SJSA1 (cell line): ENCODE measurements around the gene ZBTB20. TPM values are rescaled to one million over a fixed set of nuclear protein-coding genes. Genes with fewer than 3 reads are reported as not detected.

Experiments used
- DNase-seq, 2 experiments: peaks; one replicate each; pipeline ENCODE4 v3.0.0-alpha.2; 2015 to 2020; ENCODE audit warnings: low spot score in 2 of 2, low read depth in 1 of 2
- H3K27ac ChIP-seq: fragments of 250-450 bp; sonication (Bioruptor Pico); 2 replicates; pipeline ENCODE4 v1.5.1; 2020; ENCODE audit warnings: mild to moderate bottlenecking, moderate library complexity
- H3K27me3 ChIP-seq: fragments of 250-450 bp; sonication (Bioruptor Pico); replicated peaks from 2 replicates; pipeline ENCODE4 v1.5.1; 2020; ENCODE audit warnings: mild to moderate bottlenecking, moderate library complexity
- H3K36me3 ChIP-seq: fragments of 250-450 bp; sonication (Bioruptor Pico); 2 replicates; pipeline ENCODE4 v1.5.1; 2020; ENCODE audit warnings: mild to moderate bottlenecking
- H3K4me1 ChIP-seq: fragments of 250-450 bp; sonication (Bioruptor Pico); replicated peaks from 2 replicates; pipeline ENCODE4 v1.6.1; 2021; ENCODE audit warnings: mild to moderate bottlenecking
- H3K4me3 ChIP-seq: fragments of 250-450 bp; sonication (Bioruptor Pico); 2 replicates; pipeline ENCODE4 v1.5.1; 2020; ENCODE audit warnings: mild to moderate bottlenecking
- H3K9me3 ChIP-seq: fragments of 250-450 bp; sonication (Bioruptor Pico); replicated peaks from 2 replicates; pipeline ENCODE4 v1.5.1; 2020; ENCODE audit warnings: mild to moderate bottlenecking
- total RNA-seq: library from RNA; depleted of rRNA; stranded (reverse); fragments of >200 nt; shearing (Covaris generic); gene quantifications from 2 replicates; pipeline ENCODE4 v1.2.3, GENCODE V29; 2014

ZBTB20 gene
- total RNA-seq, 1 experiment from 2014 or later = 18.2 TPM

DNA sequence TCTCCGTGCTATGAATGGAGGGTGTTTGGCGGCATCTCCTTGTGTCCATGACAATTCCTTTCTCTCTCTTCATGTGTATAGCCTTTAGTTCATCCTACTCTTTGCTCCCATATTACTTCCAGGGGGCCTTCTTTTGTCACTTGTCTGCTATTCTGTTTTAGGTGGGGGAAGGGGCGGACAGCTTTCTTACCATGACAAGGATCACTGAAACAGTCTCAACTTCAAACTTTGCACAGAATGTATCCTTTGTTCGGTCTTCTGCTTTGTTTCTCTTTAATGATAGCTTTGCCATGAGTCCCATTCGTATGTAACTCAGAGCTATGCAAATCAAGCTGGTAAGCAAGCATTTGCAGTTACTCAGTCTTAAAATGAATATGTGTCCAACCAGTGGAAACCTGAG, 559.1 kb downstream of the ZBTB20 start:
- no peak for DNase-seq
- Histone ChIP-seq H3K9me3 (no peaks in the 10 kb centered on the region), H3K4me1 (peaks cover 17% of the 10 kb centered on the region), H3K27me3 (no peaks in the 10 kb centered on the region), H3K27ac (no peak overlapping the region), H3K36me3 (peaks cover 18% of the 10 kb centered on the region), H3K4me3 (no peak overlapping the region)

- Histone ChIP-seq H3K4me1 (peaks cover 17% of the 10 kb centered on the region), H3K27ac (peak overlapping the region; percentile 44; the same call in 1 of the 2 replicates), H3K27me3 (no peaks in the 10 kb centered on the region), H3K9me3 (no peaks in the 10 kb centered on the region), H3K4me3 (no peak overlapping the region), H3K36me3 (peaks cover 18% of the 10 kb centered on the region)
- DNase-seq = peak in 1 of 2 experiments; percentile 67
Observed at GRCh38 chr3:114586119-114586518, 561.0 kb downstream of the ZBTB20 start.

DNA sequence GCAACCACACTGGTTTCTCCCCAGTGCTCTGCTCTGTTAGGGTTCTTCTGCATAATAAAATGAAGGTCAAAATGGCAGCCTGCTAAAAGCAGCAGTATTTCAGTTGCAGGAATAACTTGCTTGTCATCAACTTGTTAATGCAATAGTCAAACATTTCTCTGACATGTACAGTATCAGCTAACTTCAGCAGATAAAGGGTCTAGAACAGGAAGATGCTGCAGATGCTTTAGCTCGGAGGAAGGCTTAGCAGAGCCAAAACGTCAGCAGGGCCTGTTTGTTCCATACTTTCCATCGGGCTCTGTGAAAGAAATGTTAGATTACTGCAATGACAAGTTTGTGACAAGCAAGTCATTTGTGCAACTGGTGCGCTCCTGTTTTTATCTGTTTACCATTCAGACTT, 561.4 kb downstream of the ZBTB20 start:
- Histone ChIP-seq H3K4me1 (peaks cover 17% of the 10 kb centered on the region), H3K36me3 (peaks cover 18% of the 10 kb centered on the region), H3K9me3 (no peaks in the 10 kb centered on the region), H3K4me3 (no peak overlapping the region), H3K27ac (no peak overlapping the region), H3K27me3 (no peaks in the 10 kb centered on the region)
- no peak for DNase-seq

DNA sequence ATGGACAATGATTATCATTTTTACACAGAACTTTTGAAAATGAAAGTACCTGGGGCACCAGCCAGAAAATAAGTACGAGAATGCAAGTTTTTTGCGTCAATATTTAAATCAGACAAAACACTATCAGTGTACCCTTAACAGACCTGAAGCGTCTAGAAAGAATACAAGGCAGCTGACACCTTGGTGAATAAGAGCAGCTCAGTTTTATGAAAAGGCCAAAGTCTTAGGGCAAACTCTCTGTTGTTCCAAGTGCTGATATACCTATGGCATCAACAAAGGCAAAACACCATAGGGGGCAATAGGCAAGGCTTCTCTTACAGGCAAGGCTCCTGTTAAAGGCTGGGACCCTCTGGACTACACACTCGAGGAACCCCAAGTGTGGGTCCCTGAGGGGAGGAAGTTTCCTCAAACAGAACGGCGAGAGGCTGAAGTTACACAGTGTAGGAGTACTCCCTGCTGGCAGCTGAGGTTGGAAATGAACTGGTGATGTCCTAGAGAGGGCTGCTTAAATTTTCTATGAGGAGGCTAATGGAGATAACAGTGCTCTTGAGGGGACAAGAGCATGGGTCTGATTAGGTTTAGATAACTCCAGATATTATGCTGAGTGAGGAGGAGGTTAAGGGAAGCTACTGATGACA, 562.2 kb downstream of the ZBTB20 start:
- H3K4me3 ChIP-seq = no peak overlapping the region
- no peak overlapping the region for H3K27ac ChIP-seq
- H3K27me3 ChIP-seq = no peaks in the 10 kb centered on the region
- H3K36me3 ChIP-seq = peaks cover 16% of the 10 kb centered on the region
- no peak for DNase-seq
- H3K9me3 ChIP-seq = no peaks in the 10 kb centered on the region
- H3K4me1 ChIP-seq = peaks cover 17% of the 10 kb centered on the region

DNA sequence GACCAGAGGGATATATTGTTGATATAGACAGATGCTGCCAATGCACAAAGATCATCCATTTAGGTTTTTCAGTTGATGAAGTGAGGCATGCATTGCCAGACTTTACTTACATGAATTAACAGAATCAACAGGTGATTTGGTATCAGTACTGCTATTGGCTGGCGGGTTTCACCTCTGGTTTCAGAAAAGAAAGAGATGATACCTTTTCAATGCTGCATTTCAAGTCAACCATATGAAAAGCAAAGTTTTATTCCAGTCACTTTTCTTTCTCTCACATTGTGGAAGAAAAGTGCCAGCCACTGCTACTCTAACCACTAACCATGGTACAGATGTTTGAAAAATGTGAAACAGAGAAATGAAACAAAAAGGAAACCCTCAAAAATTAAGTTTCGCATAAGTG, 564.2 kb downstream of the ZBTB20 start:
- Histone ChIP-seq H3K27ac (no peak overlapping the region), H3K9me3 (no peaks in the 10 kb centered on the region), H3K4me1 (peaks cover 17% of the 10 kb centered on the region), H3K4me3 (no peak overlapping the region), H3K27me3 (no peaks in the 10 kb centered on the region), H3K36me3 (peaks cover 7% of the 10 kb centered on the region)
- DNase-seq = no peak

GRCh38 chr3:114572364-114573062, 574.6 kb downstream of the ZBTB20 start:
- Histone ChIP-seq H3K27ac (no peak overlapping the region), H3K27me3 (no peaks in the 10 kb centered on the region), H3K9me3 (no peaks in the 10 kb centered on the region), H3K4me3 (no peak overlapping the region), H3K36me3 (no peaks in the 10 kb centered on the region), H3K4me1 (no peaks in the 10 kb centered on the region)
- no peak for DNase-seq

DNA sequence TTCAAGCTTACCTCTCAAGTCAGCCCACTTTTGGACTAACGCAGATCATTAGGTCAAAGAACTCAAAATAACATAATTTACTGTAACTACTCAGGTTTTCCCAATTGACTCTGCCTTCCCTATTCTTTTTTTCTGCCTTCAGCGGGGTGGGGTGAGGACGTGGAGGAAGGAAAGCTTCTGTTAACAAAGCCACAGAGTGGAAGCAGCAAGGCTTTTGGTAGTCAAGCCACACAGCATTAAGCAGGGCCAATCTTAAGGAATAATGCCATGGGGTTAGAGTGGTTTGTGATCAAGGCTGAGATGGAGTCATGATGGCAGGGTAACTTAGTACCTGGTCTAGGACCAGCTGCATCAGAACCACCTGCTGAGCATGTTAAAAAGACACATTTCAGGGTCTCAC, 575.7 kb downstream of the ZBTB20 start:
- Histone ChIP-seq H3K9me3 (no peaks in the 10 kb centered on the region), H3K4me1 (no peaks in the 10 kb centered on the region), H3K27me3 (no peaks in the 10 kb centered on the region), H3K36me3 (no peaks in the 10 kb centered on the region), H3K4me3 (no peak overlapping the region), H3K27ac (no peak overlapping the region)
- DNase-seq = no peak

DNA sequence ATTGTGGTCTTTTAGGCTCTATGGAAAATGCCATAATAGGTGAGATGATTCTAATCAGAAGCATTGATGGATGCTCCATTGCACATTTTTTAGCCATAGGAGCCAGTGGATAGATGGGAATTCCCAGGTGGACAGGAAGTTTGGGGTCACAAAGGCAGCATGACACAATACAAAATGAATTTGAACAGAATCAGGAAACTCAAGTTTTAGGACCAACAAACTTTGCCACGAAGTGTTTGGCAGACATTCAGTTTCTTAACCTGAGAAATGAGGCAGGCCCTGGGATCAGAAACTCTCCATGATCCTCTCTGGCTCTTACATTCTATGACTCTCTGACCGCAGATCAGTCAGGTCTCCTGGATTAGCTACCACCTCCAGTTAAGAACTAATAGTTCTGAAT, 577.9 kb downstream of the ZBTB20 start:
- H3K36me3 ChIP-seq = peaks cover 6% of the 10 kb centered on the region; the same call in 1 of the 2 replicates
- no peaks in the 10 kb centered on the region for H3K27me3 ChIP-seq
- H3K27ac ChIP-seq = no peak overlapping the region
- H3K4me1 ChIP-seq = no peaks in the 10 kb centered on the region
- no peak for DNase-seq
- H3K9me3 ChIP-seq = no peaks in the 10 kb centered on the region
- H3K4me3 ChIP-seq = no peak overlapping the region

DNA sequence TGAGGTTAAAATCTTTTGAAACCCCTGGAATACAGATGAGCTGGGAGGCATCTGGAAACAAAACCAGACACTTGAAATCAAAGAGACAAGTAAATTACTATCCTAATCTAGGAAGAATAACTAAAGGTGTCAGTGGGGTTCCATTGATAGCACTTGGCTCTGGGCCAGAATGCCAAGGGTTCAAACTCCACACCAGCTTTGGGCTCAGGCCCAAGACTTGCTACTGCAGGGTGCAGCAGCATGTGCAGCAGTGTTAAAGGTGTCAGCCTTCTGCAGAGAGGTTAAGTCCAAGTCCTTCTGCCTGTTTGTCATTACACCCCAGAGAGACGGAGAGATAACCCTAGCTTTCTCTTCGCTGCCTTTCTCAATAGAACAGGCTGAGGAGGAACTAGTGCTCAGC, 579.3 kb downstream of the ZBTB20 start:
- no peak for DNase-seq
- Histone ChIP-seq H3K4me3 (no peak overlapping the region), H3K36me3 (peaks cover 12% of the 10 kb centered on the region; the same call in 1 of the 2 replicates), H3K27me3 (no peaks in the 10 kb centered on the region), H3K27ac (no peak overlapping the region), H3K4me1 (no peaks in the 10 kb centered on the region), H3K9me3 (no peaks in the 10 kb centered on the region)

DNA sequence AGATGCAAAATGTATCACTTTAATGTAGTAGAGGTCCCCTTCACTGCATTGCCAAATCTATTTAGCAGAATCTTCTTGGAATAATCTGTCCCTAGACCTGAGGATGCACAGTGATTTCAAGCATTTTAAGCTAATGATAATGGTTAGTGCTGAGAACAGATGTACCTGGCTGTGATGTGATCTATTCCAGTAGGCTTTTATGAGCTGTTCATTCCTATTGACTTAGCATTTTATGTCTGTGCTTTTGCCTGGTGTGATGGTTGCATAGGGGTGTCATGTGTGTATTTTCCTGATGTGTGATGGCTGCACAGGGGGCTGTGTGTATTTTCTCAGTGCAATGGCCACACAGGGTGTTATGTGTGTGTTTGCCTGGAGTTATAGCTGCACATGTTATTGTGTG, 580.3 kb downstream of the ZBTB20 start:
- Histone ChIP-seq H3K36me3 (peaks cover 12% of the 10 kb centered on the region; the same call in 1 of the 2 replicates), H3K9me3 (no peaks in the 10 kb centered on the region), H3K27ac (no peak overlapping the region), H3K4me1 (no peaks in the 10 kb centered on the region), H3K4me3 (no peak overlapping the region), H3K27me3 (no peaks in the 10 kb centered on the region)
- no peak for DNase-seq

GRCh38 chr3:114566162-114566755, 580.8 kb downstream of the ZBTB20 start:
- Histone ChIP-seq H3K4me3 (no peak overlapping the region), H3K9me3 (no peaks in the 10 kb centered on the region), H3K27ac (no peak overlapping the region), H3K4me1 (no peaks in the 10 kb centered on the region), H3K36me3 (peaks cover 12% of the 10 kb centered on the region; the same call in 1 of the 2 replicates), H3K27me3 (no peaks in the 10 kb centered on the region)
- DNase-seq = no peak

DNA sequence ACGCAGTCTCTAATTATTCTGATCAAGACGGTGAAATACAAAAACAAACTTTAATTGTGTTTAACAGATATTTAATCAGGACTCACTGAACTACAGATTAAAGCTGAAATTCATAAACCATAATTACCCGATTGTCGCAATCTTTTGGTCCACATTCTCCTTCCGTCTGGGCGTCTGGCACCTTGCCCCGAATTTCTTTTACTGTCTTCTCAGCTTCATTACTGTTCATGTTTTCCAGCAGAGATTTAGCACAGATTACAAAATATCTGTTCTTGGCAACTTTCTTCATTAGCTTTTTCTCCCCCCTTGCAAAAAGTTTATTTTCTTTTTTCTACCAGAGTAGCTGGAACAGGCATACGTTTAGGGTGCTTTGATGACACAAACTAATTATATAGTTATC, 581.9 kb downstream of the ZBTB20 start:
- Histone ChIP-seq H3K27ac (no peak overlapping the region), H3K36me3 (peaks cover 12% of the 10 kb centered on the region; the same call in 1 of the 2 replicates), H3K9me3 (no peaks in the 10 kb centered on the region), H3K4me3 (no peak overlapping the region), H3K4me1 (no peaks in the 10 kb centered on the region), H3K27me3 (no peaks in the 10 kb centered on the region)
- no peak for DNase-seq

DNA sequence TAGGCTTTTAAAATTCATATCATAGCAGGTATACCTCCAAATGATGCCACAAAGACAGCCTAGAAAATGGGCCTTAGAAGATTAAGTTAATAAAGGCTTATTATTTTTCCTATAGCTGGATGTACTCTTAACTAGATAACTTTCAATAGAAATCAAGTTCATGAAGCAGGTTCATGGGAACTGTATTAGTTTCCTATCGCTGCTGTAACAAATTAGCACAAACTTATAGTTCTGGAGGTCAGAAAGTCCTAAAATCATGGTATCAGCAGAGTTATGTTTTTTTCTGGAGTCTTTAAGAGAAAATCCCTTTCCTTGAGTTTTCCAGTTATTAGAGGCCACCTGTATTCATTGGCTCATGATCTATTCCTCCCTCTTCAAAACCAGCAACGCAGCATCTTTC, 583.4 kb downstream of the ZBTB20 start:
- H3K9me3 ChIP-seq = no peaks in the 10 kb centered on the region
- H3K27me3 ChIP-seq = no peaks in the 10 kb centered on the region
- no peak for DNase-seq
- no peaks in the 10 kb centered on the region; the same call in 1 of the 2 replicates for H3K4me1 ChIP-seq
- H3K4me3 ChIP-seq = no peak overlapping the region
- H3K27ac ChIP-seq = no peak overlapping the region
- H3K36me3 ChIP-seq = peaks cover 12% of the 10 kb centered on the region; the same call in 1 of the 2 replicates

GRCh38 chr3:114562557-114562956, 584.5 kb downstream of the ZBTB20 start:
- H3K4me3 ChIP-seq = no peak overlapping the region
- DNase-seq = no peak
- H3K9me3 ChIP-seq = no peaks in the 10 kb centered on the region
- H3K27ac ChIP-seq = no peak overlapping the region
- peaks cover 9% of the 10 kb centered on the region; the same call in 1 of the 2 replicates for H3K4me1 ChIP-seq
- H3K27me3 ChIP-seq = no peaks in the 10 kb centered on the region
- H3K36me3 ChIP-seq = peaks cover 12% of the 10 kb centered on the region; the same call in 1 of the 2 replicates
